GM18505 (cell line): ENCODE data around the gene ITSN2.
A peak's percentile ranks its signal among the peaks of the same experiment; 100 is the strongest.

Experiments
- ATAC-seq: cut with Tn5 transposase; IDR thresholded peaks from one replicate; pipeline ENCODE4 v1.9.1; 2021; ENCODE audit not compliant: unreplicated experiment
- POLR2A ChIP-seq: IDR thresholded peaks from 4 replicates; pipeline ENCODE4 v1.6.1; 2011; ENCODE audit warnings: borderline replicate concordance; ENCODE audit not compliant: insufficient read depth, insufficient read length; ENCODE audit errors: extremely low read depth

ITSN2 gene

DNA sequence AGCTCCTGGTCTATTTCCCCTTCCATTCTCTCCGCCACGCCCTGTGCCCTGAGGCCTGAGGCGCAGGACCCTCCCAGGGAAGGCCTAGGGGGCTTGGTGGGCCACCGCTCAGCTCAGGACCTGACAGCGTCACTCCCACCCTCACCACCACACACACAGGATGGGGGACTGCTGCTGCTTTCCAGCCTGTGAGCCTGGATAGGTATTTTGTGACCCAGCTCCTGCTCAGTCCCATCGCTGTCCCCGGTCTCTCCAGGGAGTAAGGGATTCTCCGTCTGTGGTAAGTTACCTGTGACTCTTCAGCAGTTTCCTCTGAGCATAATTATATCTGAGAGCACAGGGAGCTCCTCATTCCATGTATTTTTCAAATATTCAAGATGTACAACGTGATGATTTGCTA lies 169.2 kb downstream of the ITSN2 start:
- ATAC-seq: no peak
- TF ChIP-seq POLR2A: no peak

DNA sequence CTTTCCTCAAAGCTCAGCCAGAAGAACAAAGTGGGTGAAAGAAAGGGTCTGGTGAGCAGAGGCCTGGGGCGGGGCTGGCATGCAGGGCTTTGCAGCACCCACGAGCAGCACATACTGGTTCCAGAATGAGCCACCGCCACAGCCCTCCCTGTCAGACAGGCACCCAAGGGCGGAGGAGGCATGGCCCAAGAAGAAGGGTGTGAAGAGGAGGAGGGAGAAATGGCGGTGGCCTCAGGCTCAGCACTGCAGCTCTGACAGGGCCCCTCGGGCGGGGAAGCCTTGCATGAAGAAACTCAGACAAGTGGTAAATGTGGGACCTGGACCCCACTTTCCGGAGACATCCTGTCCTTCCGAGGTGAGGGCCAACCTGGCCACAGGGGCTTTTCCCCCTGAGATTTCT lies 169.8 kb downstream of the ITSN2 start:
- no peak for TF ChIP-seq POLR2A
- ATAC-seq: no peak

DNA sequence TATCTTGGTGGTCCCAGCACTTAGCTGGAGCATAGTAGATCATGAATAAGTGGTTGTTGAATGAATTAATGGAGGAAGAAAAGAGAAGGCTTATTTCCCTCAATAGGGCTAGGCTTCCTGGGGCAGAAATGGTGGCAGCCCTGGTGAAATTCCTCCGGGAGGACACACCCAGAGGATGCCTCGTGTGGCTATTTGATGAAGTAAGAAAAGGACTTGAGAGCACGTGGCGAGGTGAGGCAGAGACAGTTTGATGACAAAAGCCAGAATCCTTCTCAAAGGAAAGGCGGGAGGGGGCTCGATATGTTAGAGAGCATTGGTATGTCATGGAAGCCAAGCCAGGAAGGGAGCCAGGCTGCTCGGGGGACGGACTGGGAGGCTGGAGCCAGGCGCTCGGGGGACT lies 170.8 kb downstream of the ITSN2 start:
- no peak for ATAC-seq
- TF ChIP-seq POLR2A: no peak

DNA sequence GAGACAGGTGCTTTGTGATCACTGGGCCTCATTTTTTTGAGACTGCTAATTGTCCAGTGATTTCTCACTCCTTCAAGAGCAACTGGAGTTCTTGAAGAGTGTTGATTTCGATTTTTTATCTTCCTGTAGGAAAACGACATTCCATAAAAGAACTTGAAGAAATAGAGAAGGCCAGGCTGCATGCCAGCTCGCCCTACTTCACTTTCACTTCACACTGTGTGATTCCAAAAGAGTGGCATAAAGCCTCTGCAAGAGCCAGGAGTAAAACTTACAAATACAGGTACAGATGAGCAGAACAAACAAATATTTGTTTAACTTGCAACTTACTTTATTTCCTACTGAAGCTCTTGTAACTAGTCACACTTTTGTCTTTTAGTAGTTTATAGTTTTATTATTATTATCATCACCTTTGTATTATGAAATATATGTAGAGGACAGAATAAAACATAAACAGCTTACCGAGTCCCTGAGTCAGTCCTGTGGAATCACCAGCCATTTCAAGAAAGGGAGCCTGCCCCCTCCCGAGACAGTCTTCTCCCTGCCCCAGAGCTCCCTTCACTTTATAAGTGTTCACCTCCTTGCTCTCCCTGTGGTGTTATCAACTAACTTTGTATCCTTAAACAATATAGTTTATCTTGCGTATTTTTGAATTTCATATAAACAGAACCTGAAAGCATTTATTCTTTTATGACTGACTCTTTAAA lies 176.8 kb downstream of the ITSN2 start:
- TF ChIP-seq POLR2A: no peak
- no peak for ATAC-seq

DNA sequence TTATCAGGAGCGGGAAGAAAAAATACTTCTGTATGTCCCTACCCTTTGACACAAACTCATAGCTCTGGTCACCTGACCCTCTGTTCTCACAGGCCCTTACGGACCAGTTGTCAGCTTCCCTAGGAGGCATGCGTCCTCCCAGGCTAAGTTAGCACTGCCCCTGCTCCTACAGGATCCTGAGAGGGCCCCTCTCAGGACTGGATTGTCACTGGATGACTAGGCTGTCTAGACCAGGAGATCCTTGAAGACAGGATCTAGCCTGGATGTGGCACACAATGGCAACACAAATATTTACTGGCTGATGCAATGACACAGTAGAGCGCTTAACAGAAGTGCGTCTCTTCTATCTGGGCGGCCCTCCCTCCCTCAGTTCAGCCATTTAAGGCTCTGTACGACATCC lies 177.8 kb downstream of the ITSN2 start:
- ATAC-seq: no peak
- no peak for TF ChIP-seq POLR2A

DNA sequence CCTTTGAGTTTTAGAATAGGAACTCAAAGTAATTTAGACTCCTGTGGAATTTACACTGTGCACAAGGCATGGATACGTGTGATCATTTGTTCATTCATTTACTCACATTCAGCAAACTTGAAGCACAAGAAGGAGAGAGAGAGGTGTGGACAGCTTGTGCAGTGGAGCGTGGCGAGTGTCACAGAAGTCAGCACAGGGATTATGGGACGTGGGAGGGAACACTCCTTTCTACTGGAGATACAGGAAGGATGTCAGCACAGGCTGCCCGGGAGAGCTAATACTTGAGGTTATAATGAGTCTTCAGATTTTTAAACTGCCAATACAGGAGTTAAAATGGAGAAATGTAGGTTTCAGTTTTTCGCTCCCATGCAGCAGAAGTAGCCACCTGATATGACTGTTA lies 178.5 kb downstream of the ITSN2 start:
- no peak for TF ChIP-seq POLR2A
- no peak for ATAC-seq

DNA sequence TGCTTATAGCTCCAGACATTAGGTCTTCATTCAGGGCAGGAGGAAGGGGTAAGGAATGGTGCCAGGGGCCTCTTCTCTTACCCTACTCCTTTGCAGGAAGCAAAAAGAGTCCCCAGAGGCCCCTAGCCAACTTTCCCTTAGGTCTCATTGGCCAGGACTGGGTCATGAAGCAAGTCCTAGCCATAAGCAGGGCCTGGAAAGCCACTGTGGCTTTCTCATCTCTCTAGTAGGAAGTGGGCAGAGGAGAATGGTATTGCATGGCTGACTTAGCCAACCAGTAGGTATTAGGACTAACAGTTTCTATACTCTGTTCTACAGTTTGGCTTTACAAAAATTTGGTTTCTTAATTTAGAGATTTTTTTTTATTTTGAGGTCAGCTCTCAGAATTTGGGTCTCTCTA lies 180.7 kb downstream of the ITSN2 start:
- no peak for ATAC-seq
- TF ChIP-seq POLR2A: no peak

DNA sequence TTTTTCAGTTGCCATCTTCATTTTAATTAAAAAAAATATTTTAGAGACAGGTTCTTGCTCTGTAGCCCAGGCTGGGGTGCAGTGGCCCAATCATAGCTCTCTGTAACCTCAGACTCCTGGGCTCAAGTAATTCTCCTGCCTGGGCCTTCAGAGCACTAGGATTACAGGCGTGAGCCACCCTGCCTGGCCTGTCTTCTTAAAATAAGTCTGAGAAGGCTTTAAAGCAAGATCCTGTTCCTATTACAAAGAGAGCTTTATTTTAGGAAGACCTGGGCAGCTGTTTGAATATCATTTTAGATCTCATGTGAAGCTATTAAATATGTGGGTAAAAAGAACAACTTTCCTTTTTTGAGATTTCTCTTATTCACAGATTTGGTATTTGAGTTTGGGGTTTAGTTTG lies 184.0 kb downstream of the ITSN2 start:
- no peak for TF ChIP-seq POLR2A
- ATAC-seq: no peak

DNA sequence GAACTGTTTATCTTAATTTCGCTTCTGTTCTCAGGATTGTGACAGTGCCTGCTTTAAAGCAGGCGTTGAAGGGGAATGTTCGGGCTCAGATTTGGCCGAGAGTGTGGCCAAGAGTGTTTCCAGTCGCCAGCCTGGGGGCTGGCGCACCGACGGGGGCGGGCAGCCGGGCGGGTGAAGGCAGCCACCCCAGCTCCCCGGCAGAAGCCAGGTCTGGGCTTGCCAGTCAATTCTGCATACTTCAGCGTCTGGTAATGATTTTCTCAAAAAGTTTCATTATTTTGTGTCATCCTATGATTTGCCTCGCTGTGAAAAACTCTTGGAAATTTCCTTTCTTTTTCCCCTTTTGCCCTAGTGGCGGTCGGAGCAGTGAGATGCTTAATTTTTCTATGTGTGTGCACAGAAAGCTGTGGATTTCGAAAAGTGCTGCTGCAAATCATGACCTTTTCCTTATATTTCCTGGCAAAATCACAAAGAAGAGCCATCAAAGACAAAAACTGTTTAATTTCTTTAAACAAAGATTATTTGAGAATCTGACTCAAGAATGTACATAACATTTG lies 184.6 kb downstream of the ITSN2 start:
- TF ChIP-seq POLR2A: no peak
- ATAC-seq: no peak

DNA sequence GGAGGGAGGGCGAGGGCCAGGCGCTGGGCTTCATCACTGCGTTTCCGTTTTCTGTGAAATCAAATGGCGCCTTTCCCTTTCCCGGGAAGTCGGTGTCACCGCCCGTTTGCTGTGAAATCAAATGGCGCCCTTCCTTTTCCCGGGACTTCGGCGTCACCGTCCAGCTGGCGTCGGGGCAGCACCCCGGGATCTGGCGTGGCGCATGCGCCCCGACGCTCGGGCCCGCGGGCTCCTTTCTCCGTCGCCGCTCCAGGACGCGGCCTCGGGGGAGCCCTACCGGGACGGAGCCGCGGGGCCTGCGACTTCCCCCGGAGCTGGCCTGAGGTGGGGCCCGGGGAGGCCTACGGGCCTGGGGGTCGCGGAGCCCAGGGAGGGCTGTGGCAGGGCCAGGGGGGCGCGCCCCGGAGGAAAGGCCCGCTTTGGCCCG lies 185.5 kb downstream of the ITSN2 start, which contains the start of gene FAM228A:
FAM228A (plus strand) TSS at position 203 of the 427 bp plus-strand sequence. CDS start 428 bp downstream, outside the sequence.
- no peak for ATAC-seq

DNA sequence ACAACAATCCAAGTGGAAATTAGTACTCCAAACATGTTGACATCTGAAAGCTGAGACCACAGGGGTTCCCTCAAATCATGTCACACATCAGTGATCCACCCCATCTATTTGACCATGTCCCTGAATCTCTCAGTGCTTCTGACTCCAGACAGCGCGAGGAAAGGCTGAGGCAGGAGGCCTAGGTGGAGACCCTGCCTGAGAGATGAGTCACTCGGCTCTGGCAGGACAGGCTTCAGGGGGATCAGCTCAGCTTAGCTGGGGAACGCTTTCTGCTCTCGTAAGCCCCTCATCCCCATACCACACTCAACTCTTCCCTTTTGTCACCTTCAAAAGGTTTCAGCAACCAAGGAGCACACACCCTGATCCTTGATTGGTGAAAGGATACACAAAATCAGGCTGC lies 191.3 kb downstream of the ITSN2 start:
- TF ChIP-seq POLR2A: no peak
- no peak for ATAC-seq

More for the DNA sequence above, 185.5 kb downstream of the ITSN2 start, which contains the start of gene FAM228A:
- TF ChIP-seq POLR2A: no peak

DNA sequence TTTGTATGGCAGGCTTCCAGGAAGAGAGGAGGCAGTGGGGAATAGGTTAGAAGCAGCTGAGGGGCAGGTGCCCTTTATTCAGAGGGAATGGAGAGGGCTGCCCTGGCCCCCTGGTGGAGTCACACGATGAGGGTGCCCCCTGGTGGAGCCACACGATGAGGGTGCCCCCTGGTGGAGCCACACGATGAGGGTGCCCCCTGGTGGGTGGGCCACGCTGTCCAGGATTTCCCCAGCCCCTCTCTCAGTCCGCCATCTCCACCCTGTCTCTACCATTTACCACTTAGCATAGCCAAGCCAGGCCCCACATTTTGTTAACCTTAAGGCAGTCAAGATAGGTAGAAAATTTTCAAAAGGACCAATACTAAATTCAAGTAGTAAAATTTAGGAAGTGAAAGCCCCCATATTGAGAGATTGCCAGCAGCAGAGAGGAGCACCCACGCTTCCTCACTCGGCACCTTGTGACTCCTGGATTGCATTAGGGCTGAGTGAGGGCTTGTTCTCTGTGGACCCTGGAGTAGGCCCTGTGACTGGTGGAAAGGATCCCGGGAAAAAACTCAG lies 195.8 kb downstream of the ITSN2 start:
- peak; percentile 59 for ATAC-seq

DNA sequence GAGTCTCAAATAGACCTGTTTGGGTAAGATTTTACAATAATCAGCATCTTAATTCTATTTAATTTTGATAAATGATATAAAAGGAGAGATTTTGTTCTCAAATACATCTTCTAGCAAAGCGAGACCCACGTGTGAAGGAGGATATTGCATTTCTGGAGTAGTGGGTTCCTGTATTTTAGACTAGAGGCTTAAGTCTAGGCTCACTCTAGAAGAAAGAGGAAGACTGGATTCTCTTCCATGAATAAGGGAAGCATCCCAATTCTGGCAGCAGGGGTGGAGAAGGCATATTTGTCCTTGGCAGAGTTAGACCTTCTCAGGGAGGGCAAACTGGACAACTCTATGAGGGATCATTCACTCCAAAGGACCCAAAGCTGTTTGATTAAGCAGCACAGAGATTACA lies 196.7 kb downstream of the ITSN2 start:
- no peak for TF ChIP-seq POLR2A
- ATAC-seq: no peak

More for the DNA sequence above, 195.8 kb downstream of the ITSN2 start:
- no peak for TF ChIP-seq POLR2A

DNA sequence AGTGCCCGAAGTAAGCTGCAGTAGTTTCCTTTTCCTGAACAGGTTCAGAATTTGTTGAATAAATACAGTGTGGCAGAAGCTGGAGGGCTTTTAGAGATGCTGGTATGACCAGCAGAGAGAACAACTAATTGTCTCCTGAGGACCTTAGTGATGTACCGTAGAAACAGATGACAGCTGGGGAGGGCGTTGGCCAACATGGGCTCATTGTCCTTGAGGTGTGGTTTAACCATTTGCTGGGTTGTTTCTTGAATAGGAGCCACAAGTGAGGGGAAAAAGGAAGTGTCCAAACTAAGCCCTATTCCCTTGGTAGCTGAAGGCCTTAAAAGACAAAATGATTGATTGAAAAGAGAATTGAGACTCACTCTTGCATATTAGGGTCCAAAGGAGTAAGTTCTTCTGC lies 197.2 kb downstream of the ITSN2 start:
- ATAC-seq: no peak
- TF ChIP-seq POLR2A: no peak

DNA sequence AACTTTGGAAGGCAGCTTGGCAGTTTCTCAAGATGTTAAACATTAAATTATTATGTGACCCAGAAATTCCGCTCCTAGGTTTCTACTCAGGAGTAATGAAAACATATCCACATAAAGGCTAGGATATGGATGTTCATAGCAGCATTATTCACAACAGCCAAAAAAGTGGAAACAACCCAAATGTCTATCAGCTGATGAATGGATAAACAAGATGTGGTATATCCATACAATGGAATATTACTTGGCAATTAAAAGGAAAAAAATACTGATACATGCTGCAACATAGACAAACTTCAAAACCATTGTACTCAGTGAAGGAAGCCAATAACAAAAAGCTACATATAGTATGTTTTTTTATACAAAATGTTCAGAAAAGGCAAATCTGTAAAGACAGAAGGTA lies 197.8 kb downstream of the ITSN2 start:
- TF ChIP-seq POLR2A: no peak
- no peak for ATAC-seq

DNA sequence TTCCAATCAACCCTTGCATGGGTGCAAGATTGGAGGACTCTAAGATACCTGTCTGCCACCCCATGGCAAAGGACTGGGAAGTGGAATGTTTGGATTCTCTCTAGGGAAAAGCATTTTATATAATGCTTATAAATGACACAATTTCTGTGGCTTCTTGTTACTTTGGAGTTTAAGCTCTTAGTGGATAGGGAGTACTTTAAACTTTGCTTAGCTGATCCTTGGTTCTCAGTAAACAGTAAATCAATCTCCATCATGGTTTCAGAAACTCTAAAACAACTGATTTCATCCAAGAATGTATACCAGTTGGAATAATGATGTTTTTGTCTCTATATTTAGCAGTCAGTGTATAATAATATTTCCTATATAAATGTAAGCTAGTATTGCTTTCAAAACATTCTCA lies 199.6 kb downstream of the ITSN2 start:
- ATAC-seq: no peak
- no peak for TF ChIP-seq POLR2A
